Transverse colon (tissue), 4 donors: ENCODE results near the gene CCDC85C. TPM values are rescaled to one million over a fixed set of nuclear protein-coding genes. Genes with fewer than 3 reads are reported as not detected.

Experiments used
- DNase-seq: peaks from one replicate; pipeline ENCODE4 v3.0.0-alpha.2; 2019
- H3K27ac ChIP-seq, 4 donors: fragments of 200-600 bp; sonication (generic); 2 replicates each; pipeline ENCODE4 v1.5.1; 2016 to 2018; ENCODE audit warnings: inconsistent platforms in 4 of 4
- H3K27me3 ChIP-seq: fragments of 200-600 bp; sonication (generic); 2 replicates; pipeline ENCODE4 v1.5.1; 2017; ENCODE audit warnings: inconsistent platforms
- H3K36me3 ChIP-seq, 4 donors: fragments of 200-600 bp; sonication (generic); 2 replicates each; pipeline ENCODE4 v1.5.1; 2017 to 2019; ENCODE audit warnings: inconsistent platforms in 4 of 4
- H3K4me1 ChIP-seq, 4 donors: fragments of 200-600 bp; sonication (generic); 2 replicates each; pipeline ENCODE4 v1.5.1; 2017 to 2020; ENCODE audit warnings: inconsistent platforms in 4 of 4
- H3K4me3 ChIP-seq, 4 donors: fragments of 200-600 bp; sonication (generic); 1 replicate in 1 of 4; 2 replicates in 3 of 4; pipeline versions ENCODE4 v1.5.1 to v1.6.1; 2017 to 2019; ENCODE audit warnings: inconsistent platforms in 4 of 4
- H3K9me3 ChIP-seq, 2 donors: fragments of 200-600 bp; sonication (generic); 2 replicates each; pipeline ENCODE4 v1.5.1; 2017 to 2019; ENCODE audit warnings: inconsistent platforms in 2 of 2
- CTCF ChIP-seq, 5 experiments: fragments of 200-600 bp in 3 of 5; fragments of 450-650 bp in 2 of 5; sonication (generic) in 3 of 5; IDR thresholded peaks; 1 replicate in 2 of 5; 2 replicates in 3 of 5; pipeline ENCODE4 v1.5.1; 2016 to 2017; ENCODE audit warnings: antibody characterized with exemption in 5 of 5, inconsistent platforms in 3 of 5, mild to moderate bottlenecking in 2 of 5, moderate library complexity in 1 of 5
- EP300 ChIP-seq: sonication (generic); formaldehyde crosslinking; IDR thresholded peaks from one replicate; pipeline ENCODE4 v1.6.1; 2017; ENCODE audit warnings: antibody characterized with exemption, low read depth
- POLR2A ChIP-seq: fragments of 450-650 bp; IDR thresholded peaks from one replicate; pipeline ENCODE4 v1.6.1; 2016; ENCODE audit warnings: antibody characterized with exemption, mild to moderate bottlenecking, moderate library complexity
- POLR2AphosphoS5 ChIP-seq, 3 donors: sonication (generic); formaldehyde crosslinking; IDR thresholded peaks; one replicate each; pipeline ENCODE4 v1.6.1; 2016; ENCODE audit warnings: antibody characterized with exemption in 3 of 3
- WGBS, 2 donors: methylation state at CpG; one replicate each; pipeline ENCODE4 v1.1.5; 2018; ENCODE audit warnings: low coverage in 1 of 2; 5-methylcytosine and 5-hydroxymethylcytosine counted together
- in situ Hi-C, 4 donors: fragments of 200-750 bp; cut with MboI; loops; one replicate each; pipeline versions ENCODE4 v1.15.0 to v1.15.1; 2017; ENCODE audit warnings: low sequenced_read_pairs in 3 of 4, low pct_ligation_motif_present in 1 of 4, low pct_unique_long_range_greater_than_20kb in 1 of 4
- intact Hi-C: fragments of 100-400 bp; cut with DNase I; formaldehyde crosslinking; loops from one replicate; pipeline ENCODE4 v1.15.1; 2023; ENCODE audit warnings: low total_unique reads
- total RNA-seq, 4 donors: library from RNA; depleted of rRNA; stranded (reverse); fragments of >200 nt; gene quantifications; one replicate each; pipeline ENCODE4 v1.1.0, GENCODE V29; 2016

CCDC85C gene
- total RNA-seq, 4 donors from 2014 or later, result 19.3 to 55.4 (median 45.7) TPM

DNA sequence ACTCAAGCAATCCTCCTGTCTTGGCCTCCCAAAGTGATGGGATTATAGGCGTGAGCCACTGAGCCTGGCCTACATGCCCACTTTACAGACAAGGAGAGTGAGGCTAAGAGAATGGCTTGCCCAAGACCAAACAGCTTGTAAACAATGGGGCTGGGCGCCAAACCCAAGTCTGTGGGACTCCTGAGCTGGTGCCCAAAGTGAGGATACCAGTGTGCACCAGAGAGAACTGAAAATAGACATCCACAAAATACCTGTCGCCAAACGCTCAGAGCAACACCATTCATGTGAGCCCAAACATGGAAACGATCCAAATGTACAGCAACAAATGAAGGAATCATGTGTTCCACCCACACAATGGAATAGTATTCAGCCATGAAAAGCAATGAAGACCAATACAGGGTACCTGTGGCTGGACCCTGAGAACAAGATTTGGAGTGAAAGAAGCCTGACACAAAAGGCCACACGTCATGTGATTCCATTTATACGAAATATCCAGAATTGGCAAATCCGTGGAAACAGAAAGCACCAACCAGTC lies 84.6 kb downstream of the CCDC85C start:
- no peak overlapping the region for H3K4me3 ChIP-seq
- DNase-seq, result no peak
- in situ Hi-C loops, result loop anchor here in 2 of 4 donors (5.0 to 25.0 kb wide), 2 partner anchors 93 to 113 kb away; partner anchors contain the start of gene CCDC85C (in 1 of the 2)
- no peaks in the 10 kb centered on the region for H3K9me3 ChIP-seq
- 88 to 94% methylated on average over 5 to 8 of the region's 8 CpGs for WGBS, 2 donors
- H3K27me3 ChIP-seq, result no peaks in the 10 kb centered on the region
- peaks cover 22 to 33% (median 26%) of the 10 kb centered on the region in 4 donors for H3K4me1 ChIP-seq
- no peaks in the 10 kb centered on the region for H3K36me3 ChIP-seq
- H3K27ac ChIP-seq, result no peak overlapping the region
- intact Hi-C loops, result loop anchor here (2.0 kb wide), 1 partner anchor 109 kb away; no protein-coding TSS in a partner anchor
- TF ChIP-seq CTCF (IDR thresholded peaks at IDR 0.05), result no peak

- TF ChIP-seq POLR2A (no peak), POLR2AphosphoS5 (IDR thresholded peaks at IDR 0.05) (peak in 2 of 3 donors; percentile 48 to 54), CTCF (IDR thresholded peaks at IDR 0.05) (peak; percentile 95 to 99 (median 97)), EP300 (no peak)
These were observed 85.3 kb downstream of the CCDC85C start for GRCh38 chr14:99518441-99519346.

DNA sequence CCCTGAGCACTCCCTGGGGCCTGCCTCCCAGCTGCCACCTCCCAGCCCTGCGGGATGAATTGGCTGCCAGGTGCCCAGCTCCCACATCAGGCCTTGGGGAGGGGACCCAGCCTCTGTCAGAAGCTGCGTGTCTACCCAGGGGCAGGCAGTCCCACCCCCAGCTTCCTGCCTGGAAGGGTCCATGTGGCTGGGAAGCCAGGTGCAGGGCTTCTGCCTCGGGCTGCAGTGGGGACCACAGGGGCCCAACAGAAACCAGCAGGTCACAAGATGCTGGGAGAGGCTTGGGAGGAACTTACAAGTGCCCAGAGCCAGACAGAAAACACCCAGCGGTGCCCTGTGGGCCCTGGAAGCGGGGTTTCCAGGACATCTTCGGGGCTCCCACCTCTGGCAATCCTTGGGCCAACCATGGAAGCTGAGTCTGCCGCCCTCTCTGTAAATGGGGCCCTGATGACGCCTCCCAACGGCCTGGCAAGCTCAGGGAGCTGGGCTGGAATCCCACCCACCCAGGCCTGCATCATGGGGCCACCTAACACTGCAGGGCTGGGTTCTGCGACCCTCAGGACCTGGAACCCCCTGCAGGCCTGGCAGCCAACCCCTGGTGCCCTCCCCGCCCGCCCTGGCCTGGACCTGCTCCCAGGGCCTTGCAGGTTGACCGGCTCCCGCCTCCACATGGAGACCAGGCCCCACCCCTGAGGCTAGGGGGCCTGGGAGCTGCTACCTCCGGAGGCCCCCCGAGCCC lies 86.2 kb downstream of the CCDC85C start:
- Histone ChIP-seq H3K36me3 (no peaks in the 10 kb centered on the region), H3K4me1 (peaks cover 7 to 17% (median 11%) of the 10 kb centered on the region in 4 donors), H3K27ac (no peak overlapping the region), H3K9me3 (no peaks in the 10 kb centered on the region), H3K27me3 (no peaks in the 10 kb centered on the region), H3K4me3 (no peak overlapping the region)
- peak; percentile 4 for DNase-seq
- WGBS, 2 donors, result 58 to 68% methylated on average over 3 to 16 of the region's 16 CpGs
- in situ Hi-C loops (loop anchor here in 2 of 4 donors (5.0 to 25.0 kb wide), 2 partner anchors 94 to 114 kb away; partner anchors contain the start of gene CCDC85C (in 1 of the 2)), intact Hi-C loops (loop anchor here (1.0 to 2.0 kb wide), 2 partner anchors 42 to 111 kb away; no protein-coding TSS in a partner anchor)
- TF ChIP-seq POLR2AphosphoS5 (IDR thresholded peaks at IDR 0.05) (no peak), EP300 (no peak), CTCF (IDR thresholded peaks at IDR 0.05) (no peak), POLR2A (no peak)

More at GRCh38 chr14:99518441-99519346, 85.3 kb downstream of the CCDC85C start:
- WGBS, 2 donors, result 49 to 83% methylated on average over 1 to 11 of the region's 21 CpGs
- Histone ChIP-seq H3K27me3 (no peaks in the 10 kb centered on the region), H3K27ac (no peak overlapping the region), H3K4me1 (peaks cover 14 to 26% (median 19%) of the 10 kb centered on the region in 4 donors), H3K9me3 (no peaks in the 10 kb centered on the region), H3K36me3 (no peaks in the 10 kb centered on the region), H3K4me3 (no peak overlapping the region)
- DNase-seq, result peak; percentile 86
- in situ Hi-C loops, result loop anchor here in 2 of 4 donors (5.0 to 25.0 kb wide), 2 partner anchors 94 to 114 kb away; partner anchors contain the start of gene CCDC85C (in 1 of the 2)
- intact Hi-C loops, result loop anchor here (1.0 to 2.0 kb wide), 2 partner anchors 42 to 110 kb away; no protein-coding TSS in a partner anchor
